Measurements from ENCODE around the gene COL25A1. TPM values are rescaled to one million over a fixed set of nuclear protein-coding genes. Genes with fewer than 3 reads are reported as not detected.

The COL25A1 gene
- total and polyA plus RNA-seq, 2 donors (not counting 3 experiments of a cell fraction or from before 2014, with no cell fraction given), result 0.21 to 3.5 TPM

DNA sequence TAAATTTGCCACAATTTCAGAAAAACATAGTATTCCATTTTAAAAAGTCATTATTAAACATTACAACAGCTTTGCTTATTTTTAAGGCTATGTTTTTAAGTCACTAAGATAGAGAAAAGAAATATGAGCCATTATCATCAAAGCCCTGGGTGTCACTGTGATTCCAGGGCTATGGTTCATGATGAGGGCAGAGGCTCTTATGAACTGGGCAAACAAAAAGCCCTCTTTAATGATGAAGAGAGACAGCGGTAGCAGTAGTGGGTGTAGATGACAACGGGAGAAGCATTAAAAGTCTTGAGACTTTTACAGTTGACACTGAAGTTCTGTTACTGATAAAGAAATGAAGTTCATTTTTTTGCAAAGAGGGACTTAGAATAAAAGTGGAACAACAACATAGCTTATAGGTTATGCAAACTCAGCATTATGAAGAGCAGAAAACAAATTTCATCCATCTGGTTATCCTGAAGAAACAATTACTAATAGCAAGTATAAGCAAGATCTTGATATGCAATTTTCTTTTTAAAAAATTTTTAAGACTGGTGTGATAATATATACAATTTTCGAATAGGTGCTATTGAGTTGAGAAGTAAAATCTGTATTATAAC is 336.9 kb downstream of the COL25A1 start:
- ChIA-PET CTCF (interaction anchor here (1.2 kb wide), 1 partner anchor 10 kb away, joined by 3 read pairs; no protein-coding TSS in a partner anchor), POLR2A (no interaction called here)
- no TSS peak for BruUV-seq (replicated peaks)
- Histone ChIP-seq H4K20me1 (replicated peaks; ENCODE audit: control insufficient read depth, extremely low read depth, insufficient read depth, low read length) (no peaks in the 10 kb centered on the region), H3K4me1 (ENCODE audit: control insufficient read depth, extremely low read depth, insufficient read depth, low read length) (peaks cover 12% of the 10 kb centered on the region), H3K27me3 (ENCODE audit: control insufficient read depth in 2 of 2, insufficient read depth in 2 of 2, low read length in 2 of 2) (no peaks in the 10 kb centered on the region), H3K9me1 (replicated peaks; ENCODE audit: control insufficient read depth, extremely low read depth, insufficient read depth, low read length) (no peaks in the 10 kb centered on the region), H3K4me3 (replicated peaks in 1 of 3; ENCODE audit: insufficient read depth in 1 of 3, low read depth in 1 of 3, low read length in 3 of 3) (no peak overlapping the region), H3K4me2 (ENCODE audit: insufficient read depth, low read length) (no peak overlapping the region), H3K36me3 (ENCODE audit: control insufficient read depth in 2 of 2, extremely low read depth in 1 of 2, insufficient read depth in 2 of 2, low read length in 2 of 2) (no peaks in the 10 kb centered on the region), H3K27ac (ENCODE audit: insufficient read depth, low read depth, low read length) (no peak overlapping the region), H3K9ac (replicated peaks; ENCODE audit: extremely low read depth, insufficient read depth, low read length) (no peak overlapping the region), H3K79me2 (ENCODE audit: control insufficient read depth, insufficient read depth, low read length) (no peaks in the 10 kb centered on the region), H2AFZ (ENCODE audit: low read depth, low read length) (no peak overlapping the region), H3K9me3 (replicated peaks; ENCODE audit: control insufficient read depth, insufficient read depth, low read length) (no peaks in the 10 kb centered on the region)
- intact Hi-C loops (cut with micrococcal nuclease), result no loop called here
- FAIRE-seq (no peak), DNase-seq (ENCODE audit: low read depth, low spot score) (no peak)
- TF ChIP-seq POLR2AphosphoS5 (IDR thresholded peaks at IDR 0.05; ENCODE audit: insufficient read depth, low read depth, low read length) (no peak), JUN (IDR thresholded peaks at IDR 0.05; ENCODE audit: borderline replicate concordance, insufficient read depth, insufficient read length, low read depth) (no peak), GATA2 (IDR thresholded peaks at IDR 0.05; ENCODE audit: insufficient read depth, insufficient read length, low read depth, low read length) (no peak), MYC (IDR thresholded peaks at IDR 0.05; ENCODE audit: low read depth, low read length) (no peak), FOS (IDR thresholded peaks at IDR 0.05; ENCODE audit: borderline replicate concordance, insufficient read depth, low read length) (no peak)
- TF ChIP-seq, protein P1, sequence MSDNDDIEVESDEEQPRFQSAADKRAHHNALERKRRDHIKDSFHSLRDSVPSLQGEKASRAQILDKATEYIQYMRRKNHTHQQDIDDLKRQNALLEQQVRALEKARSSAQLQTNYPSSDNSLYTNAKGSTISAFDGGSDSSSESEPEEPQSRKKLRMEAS (IDR thresholded peaks at IDR 0.05; ENCODE audit: insufficient read depth, insufficient read length), result no peak
- TF ChIP-seq, protein P2, sequence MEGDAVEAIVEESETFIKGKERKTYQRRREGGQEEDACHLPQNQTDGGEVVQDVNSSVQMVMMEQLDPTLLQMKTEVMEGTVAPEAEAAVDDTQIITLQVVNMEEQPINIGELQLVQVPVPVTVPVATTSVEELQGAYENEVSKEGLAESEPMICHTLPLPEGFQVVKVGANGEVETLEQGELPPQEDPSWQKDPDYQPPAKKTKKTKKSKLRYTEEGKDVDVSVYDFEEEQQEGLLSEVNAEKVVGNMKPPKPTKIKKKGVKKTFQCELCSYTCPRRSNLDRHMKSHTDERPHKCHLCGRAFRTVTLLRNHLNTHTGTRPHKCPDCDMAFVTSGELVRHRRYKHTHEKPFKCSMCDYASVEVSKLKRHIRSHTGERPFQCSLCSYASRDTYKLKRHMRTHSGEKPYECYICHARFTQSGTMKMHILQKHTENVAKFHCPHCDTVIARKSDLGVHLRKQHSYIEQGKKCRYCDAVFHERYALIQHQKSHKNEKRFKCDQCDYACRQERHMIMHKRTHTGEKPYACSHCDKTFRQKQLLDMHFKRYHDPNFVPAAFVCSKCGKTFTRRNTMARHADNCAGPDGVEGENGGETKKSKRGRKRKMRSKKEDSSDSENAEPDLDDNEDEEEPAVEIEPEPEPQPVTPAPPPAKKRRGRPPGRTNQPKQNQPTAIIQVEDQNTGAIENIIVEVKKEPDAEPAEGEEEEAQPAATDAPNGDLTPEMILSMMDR (IDR thresholded peaks at IDR 0.05; ENCODE audit: extremely low read depth in 1 of 2, insufficient read depth in 1 of 2, low read depth in 1 of 2, low read length in 2 of 2), result no peak
- dilution Hi-C loops (cut with MboI; ENCODE audit: extremely low pct_ligation_motif_present, low sequenced_read_pairs), result no loop called here
